ENCODE measurements around the gene LPCAT3.
"Not testable (repeated sequence)": the region's sequence is repeated elsewhere in the genome, so short reads cannot be mapped to it uniquely, and the experiment has no call there.

The LPCAT3 gene, protein sequence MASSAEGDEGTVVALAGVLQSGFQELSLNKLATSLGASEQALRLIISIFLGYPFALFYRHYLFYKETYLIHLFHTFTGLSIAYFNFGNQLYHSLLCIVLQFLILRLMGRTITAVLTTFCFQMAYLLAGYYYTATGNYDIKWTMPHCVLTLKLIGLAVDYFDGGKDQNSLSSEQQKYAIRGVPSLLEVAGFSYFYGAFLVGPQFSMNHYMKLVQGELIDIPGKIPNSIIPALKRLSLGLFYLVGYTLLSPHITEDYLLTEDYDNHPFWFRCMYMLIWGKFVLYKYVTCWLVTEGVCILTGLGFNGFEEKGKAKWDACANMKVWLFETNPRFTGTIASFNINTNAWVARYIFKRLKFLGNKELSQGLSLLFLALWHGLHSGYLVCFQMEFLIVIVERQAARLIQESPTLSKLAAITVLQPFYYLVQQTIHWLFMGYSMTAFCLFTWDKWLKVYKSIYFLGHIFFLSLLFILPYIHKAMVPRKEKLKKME

DNA sequence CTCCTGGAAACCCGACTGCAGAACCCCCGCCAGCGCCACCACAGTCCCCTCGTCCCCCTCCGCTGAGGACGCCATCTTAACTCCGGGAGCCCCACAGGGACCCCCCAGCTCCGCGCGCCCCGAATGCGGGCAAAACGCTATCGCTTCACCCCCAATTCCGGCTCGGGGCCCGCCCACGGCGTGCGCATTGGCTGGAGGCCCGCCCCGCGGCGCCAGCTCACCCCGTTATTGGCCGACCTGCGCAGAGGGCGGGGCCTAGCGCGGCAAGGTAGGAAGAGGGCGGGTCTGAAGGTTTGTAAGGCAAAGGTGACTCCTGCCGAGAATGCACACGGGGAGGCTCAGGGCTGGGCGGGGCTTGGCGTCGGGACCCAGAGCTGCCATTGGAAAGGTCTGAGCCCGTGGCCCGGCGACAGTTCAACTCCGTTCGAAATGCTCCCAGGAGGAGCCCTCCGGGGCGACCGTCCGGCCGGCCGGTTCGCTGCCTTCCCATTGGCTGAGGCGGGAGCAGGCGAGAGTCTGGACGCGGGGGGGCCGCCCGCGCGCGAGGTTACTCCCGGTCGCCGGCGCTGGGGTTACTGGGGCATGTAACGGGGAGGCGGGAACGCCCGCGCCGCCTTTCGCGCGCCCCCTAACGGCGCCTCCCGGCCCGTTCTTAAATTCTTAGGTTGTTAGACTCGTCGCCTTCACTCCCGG is at the start of gene LPCAT3:
LPCAT3 (minus strand) TSS at position 127 of the 693 bp plus-strand sequence; CDS start at position 75, 52 bp downstream.
- peak; percentile 97 for DNase-seq

DNA sequence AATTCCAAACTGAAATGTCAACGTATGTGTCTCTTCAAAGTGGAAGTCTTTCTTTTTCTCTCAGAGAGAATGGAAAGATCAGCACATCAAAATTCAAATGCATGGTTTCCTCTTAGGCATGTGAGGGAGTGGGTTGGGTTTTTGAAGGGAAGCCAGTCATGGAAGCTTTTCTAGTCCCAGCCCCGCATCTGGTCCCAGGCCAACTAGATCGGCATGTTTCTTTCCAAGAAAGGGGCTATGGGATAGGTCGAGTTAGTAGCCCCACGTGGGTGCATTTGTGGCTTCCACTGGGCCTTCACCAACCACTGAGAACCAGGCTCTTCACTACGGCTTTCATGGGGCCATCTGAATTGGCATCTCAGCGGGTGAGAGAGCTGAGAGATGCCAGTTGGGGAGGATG is 48.8 kb upstream of the LPCAT3 start:
- DNase-seq, result no peak

DNA sequence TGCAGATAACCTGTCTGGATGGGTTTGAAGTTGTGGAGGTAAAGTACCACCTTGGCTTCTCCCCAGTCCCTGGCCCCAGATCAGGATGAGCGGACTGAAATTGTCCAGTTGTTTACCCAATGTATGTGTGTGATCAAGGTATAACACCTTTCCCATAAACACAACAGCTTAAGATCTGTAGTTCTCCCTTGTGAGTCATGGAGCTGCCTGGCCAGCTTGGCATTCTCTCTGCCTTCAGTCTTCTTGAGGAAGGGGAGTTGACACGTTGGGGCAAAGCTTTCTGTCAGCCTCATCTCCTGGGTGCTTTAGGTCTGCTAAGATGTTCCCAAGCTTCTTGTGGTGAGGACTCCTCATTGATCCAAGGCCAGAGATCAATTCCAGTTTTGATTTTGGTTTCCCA is 48.3 kb upstream of the LPCAT3 start:
- DNase-seq, result no peak

DNA sequence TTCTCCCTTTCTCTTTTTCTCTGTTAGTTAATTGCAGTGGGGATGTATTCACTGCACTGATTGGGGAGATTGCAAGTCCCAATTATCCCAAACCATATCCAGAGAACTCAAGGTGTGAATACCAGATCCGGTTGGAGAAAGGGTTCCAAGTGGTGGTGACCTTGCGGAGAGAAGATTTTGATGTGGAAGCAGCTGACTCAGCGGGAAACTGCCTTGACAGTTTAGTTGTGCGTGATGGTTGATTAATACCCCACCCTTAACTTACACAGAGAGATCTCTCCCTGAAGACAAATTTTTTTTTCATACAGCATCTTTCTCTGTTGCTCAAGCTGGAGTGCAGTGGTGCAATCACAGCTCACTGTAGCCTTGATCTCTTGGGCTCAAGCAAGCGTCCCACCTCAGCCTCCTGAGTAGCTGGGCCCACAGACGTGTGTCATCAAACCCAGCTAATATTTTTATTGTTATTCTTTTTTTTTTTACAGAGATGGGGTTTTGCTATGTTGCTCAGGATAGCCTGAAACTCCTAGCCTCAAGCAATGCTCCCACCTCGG is 46.9 kb upstream of the LPCAT3 start:
- no peak for DNase-seq

DNA sequence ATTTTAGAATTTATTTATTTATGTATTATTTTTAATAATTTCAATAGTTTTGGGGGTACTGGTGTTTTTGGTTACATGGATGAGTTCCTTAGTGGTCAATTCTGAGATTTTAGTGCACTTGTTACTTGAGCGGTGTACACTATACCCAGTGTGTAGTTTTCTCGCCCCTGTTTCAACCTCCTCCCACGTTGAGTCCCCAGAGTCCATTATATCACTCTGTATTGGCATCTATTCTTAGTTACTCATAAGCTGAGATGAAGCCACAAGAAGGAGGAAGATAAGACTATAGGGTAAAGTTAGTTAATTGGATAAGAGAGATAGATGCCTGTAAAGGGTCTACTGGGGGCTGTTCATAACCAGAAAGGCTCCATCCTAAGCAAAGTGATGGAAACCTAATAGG is 46.2 kb upstream of the LPCAT3 start:
- no peak for DNase-seq

DNA sequence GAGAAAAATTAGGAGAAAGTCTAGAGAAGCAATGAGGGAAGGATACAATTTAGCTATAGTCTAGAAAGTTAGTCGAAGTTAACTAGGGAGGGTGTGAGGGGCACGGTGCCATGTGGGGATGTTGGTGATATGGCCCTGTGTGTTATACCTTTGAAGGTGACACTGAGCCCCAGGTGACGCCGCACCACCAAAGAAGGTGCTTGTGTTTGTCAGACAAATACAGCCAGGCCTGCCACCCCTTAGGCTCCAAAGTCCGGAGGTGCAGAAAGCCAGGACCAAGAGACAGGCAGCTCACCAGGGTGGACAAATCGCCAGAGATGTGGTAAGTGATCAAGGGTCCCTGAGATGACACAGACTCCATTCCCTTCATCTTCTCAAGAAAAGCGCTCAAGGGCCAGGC is 43.3 kb upstream of the LPCAT3 start:
- DNase-seq, result no peak

DNA sequence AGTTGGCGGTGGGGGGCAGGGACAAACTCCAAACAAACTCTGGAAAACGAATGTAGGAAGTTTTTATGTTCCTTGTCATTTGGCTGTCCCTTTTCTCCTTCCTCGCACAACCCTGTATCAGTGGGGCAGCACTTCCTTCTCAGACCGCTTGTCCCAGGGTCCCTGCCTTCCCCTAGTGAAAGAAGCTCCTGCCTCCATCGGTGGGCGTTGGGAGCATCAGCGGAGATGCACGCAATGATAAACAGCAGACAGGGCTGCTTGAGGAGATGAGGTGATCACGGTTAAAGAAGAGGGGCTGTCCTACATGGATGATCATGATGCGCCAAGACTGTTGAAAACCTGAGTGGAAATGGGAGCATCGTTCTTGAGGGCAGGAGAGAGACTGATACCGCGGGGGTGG is 42.9 kb upstream of the LPCAT3 start:
- DNase-seq, result no peak

GRCh38 chr12:7060353-7060954 is 42.2 kb upstream of the LPCAT3 start, which contains the start of gene C1S:
TSS of gene C1S (plus strand) at chr12:7060718. CDS start at chr12:7061913, 1,195 bp downstream.
- no peak for DNase-seq

DNA sequence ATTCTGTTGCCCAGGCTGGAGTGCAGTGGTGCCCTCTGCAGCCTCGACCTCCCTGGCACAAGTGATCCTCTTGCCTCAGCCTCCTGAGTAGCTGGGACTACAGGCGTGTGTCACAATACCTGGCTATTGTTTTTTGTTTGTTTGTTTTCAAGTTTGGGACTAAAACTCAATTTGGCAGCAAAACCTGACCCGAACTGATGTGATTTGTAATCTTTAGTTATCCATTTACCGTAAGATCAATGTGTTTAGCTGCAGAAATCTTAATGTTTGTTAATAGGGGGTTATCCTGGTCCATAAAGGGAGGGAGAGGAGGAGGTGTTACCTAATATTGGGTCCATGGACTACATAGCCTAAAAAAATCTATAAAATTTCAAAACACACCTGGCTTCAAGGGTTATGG is 41.5 kb upstream of the LPCAT3 start:
- DNase-seq, result no peak

DNA sequence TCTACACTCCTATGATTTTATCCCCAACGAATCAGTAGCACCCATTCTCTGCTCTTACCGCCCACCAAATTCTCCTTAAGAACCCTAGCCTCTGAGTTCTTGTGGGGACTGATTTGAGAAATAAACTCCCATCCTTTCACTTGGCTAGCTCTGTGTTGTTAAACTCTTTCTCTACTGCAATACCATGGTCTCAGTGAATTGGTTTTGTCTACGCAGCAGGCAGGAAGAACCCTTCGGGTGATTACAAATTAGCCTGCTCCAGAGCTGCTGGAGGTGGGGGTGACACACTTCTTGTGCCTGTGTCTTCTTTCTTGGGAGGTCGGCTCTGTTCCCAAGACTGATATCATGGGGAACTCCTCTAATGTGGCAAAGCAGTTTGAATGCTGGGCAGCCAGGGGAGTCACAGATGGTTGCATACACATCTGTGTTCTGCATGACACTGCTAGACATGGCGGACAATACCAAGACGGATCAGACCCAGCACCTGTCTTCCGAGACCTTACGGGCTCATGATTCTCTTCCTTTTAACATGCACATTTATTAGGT is 40.6 kb upstream of the LPCAT3 start:
- DNase-seq, result no peak

DNA sequence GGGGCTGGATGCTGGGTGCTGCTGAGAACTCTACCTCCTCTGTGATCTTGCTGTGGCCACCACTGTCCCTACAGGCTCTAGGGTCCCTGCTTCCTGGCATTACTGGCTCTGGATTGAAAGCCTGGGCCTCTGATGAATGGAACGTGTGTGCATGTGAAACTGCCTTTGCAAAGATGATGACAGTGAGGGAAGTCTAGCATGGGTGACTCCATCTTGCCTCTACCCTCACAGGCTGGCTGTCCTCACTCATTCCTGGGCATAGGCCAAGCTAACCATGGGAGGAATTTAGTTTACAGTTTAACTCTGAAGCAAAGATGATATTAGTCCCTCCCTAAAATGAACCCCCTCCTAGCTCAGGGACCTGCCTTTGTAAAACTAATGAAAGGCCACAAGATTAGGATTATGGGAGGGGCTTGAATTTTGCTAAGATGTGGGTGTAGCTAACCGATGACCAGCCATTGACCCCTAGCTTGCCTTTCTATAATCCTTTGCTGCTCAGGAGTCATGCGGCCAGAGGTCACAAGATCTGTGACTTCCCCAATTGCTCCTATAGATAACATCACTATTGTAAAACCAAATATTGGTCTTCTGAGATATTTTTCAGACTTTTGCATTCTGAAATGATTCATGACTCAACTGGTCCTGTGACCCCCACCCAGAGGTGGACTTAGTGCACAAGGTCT is 40.0 kb upstream of the LPCAT3 start:
- DNase-seq, result no peak

- not testable (repeated sequence) for DNase-seq
Measured at GRCh38 chr12:7055736-7056135, 37.5 kb upstream of the LPCAT3 start.

DNA sequence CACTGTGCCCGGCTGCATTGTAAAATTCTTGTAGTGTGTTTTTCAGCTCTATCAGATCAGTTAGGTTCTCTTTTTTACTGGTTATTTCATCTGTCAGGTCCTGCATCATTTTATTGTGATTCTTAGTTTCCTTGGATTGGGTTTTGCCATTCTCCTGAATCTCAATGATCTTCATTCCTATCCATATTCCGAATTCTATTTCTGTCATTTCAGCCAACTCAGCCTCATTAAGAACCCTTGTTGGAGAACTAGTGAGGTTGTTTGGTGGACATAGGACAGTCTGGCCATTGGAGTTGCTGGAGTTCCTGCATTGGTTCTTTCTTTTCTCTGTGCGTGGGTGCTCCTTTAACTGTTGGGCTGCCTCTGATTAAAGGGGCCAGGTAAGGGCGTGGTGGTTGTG is 36.6 kb upstream of the LPCAT3 start:
- DNase-seq, result no peak

DNA sequence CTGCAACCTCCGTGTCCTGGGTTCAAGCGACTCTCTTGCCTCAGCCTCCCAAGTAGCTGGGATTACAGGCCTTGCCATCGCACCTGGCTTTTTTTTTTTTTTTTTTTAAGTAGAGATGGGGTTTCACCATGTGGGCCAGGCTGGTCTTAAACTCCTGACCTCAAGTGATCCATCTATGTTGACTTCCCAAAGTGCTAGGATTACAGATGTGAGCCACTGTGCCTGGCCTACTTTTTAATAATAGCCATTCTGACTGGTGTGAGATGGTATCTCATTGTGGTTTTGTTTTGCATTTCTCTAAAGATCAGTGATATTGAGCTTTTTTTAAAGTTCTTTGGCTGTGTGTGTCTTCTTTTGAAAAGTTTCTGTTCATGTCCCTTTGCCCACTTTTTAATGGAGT is 31.7 kb upstream of the LPCAT3 start:
- DNase-seq, result not testable (repeated sequence)

DNA sequence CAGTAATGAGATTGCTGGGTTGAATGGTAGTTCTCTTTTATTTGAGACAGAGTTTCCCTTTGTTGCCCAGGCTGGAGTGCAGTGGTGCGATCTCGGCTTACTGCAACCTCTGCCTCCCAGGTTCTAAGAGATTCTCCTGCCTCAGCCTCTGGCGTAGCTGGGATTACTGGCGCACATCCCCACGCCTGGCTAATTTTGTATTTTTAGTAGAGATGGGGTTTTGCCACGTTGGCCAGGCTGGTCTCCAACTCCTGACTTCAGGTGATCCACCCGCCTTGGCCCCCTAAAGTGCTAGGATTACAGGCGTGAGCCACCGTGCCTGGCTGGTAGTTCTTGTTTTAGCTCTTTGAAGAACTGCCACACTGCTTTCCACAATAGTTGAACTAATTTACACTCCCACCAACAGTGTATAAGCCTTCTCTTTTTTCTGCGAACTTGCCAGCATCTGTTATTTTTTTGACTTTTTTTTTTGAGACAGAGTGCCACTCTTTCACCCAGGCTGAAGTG is 31.2 kb upstream of the LPCAT3 start:
- not testable (repeated sequence) for DNase-seq

DNA sequence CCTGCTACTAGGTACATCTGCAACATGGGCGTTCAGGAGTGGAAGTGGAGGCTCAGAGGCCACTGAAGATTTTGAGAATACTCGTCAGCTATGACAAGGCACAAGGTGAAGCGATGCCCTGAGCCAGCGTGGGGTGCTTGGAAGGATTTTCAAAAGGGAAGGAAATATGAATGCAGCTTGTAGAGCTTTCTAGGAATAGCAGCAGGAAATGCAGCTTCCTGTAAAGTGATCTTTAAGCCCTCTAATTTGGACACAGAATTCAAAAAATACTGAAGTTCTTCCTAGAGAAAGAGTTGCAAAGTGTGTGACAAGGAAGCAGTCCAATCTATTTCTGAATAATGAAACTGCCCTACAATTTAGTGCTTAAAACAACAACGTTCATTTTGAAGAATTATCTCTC is 29.0 kb upstream of the LPCAT3 start:
- DNase-seq, result no peak

- no peak for DNase-seq
Measured at GRCh38 chr12:7046383-7047105, 28.3 kb upstream of the LPCAT3 start.

- DNase-seq, result no peak
Measured at GRCh38 chr12:7045913-7046312, 27.6 kb upstream of the LPCAT3 start.

- no peak for DNase-seq
Measured at GRCh38 chr12:7042842-7043241, 24.6 kb upstream of the LPCAT3 start.

DNA sequence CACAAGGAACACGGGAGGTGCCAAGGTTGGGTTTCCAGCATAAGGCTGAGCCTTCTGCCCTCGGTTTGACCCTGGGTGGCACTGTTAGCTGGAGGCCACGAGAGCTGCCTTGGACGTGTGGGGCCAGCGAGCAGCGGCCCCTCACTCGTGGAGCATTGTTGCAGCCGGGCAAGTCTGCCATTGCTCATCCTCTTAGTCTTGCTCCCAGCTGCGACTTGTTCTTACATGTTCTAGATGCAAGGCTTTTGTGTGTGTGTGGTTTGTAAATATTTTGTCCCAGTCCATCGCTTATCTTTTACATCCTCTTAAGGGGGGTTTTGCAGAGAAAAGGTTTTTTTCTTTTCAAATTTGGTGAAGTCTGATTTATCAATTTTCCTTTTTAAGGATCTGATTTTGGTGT is 21.1 kb upstream of the LPCAT3 start:
- DNase-seq, result no peak

GRCh38 chr12:7038591-7038990 is 20.3 kb upstream of the LPCAT3 start:
- no peak for DNase-seq

DNA sequence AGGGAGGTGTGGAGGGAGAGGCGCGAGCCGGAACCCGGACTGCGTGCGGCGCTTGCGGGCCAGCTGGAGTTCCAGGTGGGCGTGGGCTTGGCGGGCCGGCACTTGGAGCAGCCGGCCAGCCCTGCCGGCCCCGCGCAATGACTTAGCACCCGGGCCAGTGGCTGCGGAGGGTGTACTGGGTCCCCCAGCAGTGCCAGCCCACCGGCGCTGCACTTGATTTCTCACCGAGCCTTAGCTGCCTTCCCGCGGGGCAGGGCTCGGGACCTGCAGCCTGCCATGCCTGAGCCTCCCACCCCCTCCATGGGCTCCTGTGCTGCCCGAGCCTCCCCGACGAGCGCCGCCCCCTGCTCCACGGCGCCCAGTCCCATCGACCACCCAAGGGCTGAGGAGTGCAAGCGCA is 19.1 kb upstream of the LPCAT3 start:
- DNase-seq, result not testable (repeated sequence)

Data from stimulated activated naive CD4-positive, alpha-beta T cell treated with Interleukin-2 at 50 U/mL for 16 hours (primary cell).